Endothelial cell of umbilical vein (primary cell): ENCODE measurements around the gene NAV2. TPM values are rescaled to one million over a fixed set of nuclear protein-coding genes. Genes with fewer than 3 reads are reported as not detected.

Experiments used
- BruUV-seq: library from RNA; stranded (reverse); fragments of 400-500 nt; replicated peaks from 2 replicates; lab custom pipeline; 2021; lab: Mats Ljungman, UMichigan
- CTCF ChIA-PET: fragments of 300-600, 350-600 bp; sonication (Branson Sonifier 250); formaldehyde crosslinking; loops from one replicate; lab custom pipeline; 2021; ENCODE audit warnings: antibody characterized with exemption, inconsistent platforms; lab: Charles Lee
- POLR2A ChIA-PET: fragments of 300-600, 350-600 bp; sonication (Branson Sonifier 250); formaldehyde crosslinking; loops from one replicate; lab custom pipeline; 2021; ENCODE audit warnings: antibody characterized with exemption, inconsistent platforms; lab: Charles Lee
- DNase-seq: peaks from one replicate; pipeline ENCODE4 v3.0.0-alpha.2; 2011; ENCODE audit warnings: low read depth, low spot score
- FAIRE-seq: peaks from 2 replicates; lab custom pipeline; 2011; peaks lifted over from hg19 to GRCh38; lab: Jason Lieb, UNC
- H2AFZ ChIP-seq: 2 replicates; pipeline ENCODE4 v1.6.0; 2012; ENCODE audit warnings: low read depth, low read length, control low read depth, inconsistent platforms
- H3K27ac ChIP-seq: 2 replicates; pipeline ENCODE4 v1.5.1; 2011; ENCODE audit warnings: low read depth, mild to moderate bottlenecking, control low read depth, low read length, moderate library complexity; ENCODE audit not compliant: insufficient read depth
- H3K27me3 ChIP-seq, 2 experiments: 2 replicates each; pipeline versions ENCODE4 v1.6.0 to v1.6.1; 2011; ENCODE audit warnings: low read length in 2 of 2, mixed read lengths in 1 of 2; ENCODE audit not compliant: control insufficient read depth in 2 of 2, insufficient read depth in 2 of 2
- H3K36me3 ChIP-seq, 2 experiments: 2 replicates in 1 of 2; 3 replicates in 1 of 2; pipeline ENCODE4 v1.5.1; 2011; ENCODE audit warnings: low read length in 2 of 2, mild to moderate bottlenecking in 1 of 2, moderate library complexity in 1 of 2; ENCODE audit not compliant: control insufficient read depth in 2 of 2, insufficient read depth in 2 of 2; ENCODE audit errors: extremely low read depth in 1 of 2
- H3K4me1 ChIP-seq: 3 replicates; pipeline ENCODE4 v1.5.1; 2011; ENCODE audit warnings: mild to moderate bottlenecking, low read length; ENCODE audit not compliant: control insufficient read depth, insufficient read depth; ENCODE audit errors: extremely low read depth
- H3K4me2 ChIP-seq: 2 replicates; pipeline ENCODE4 v1.6.1; 2011; ENCODE audit warnings: low read length, control low read depth, mixed read lengths; ENCODE audit not compliant: insufficient read depth
- H3K4me3 ChIP-seq, 3 experiments: fragments of 200-600 bp in 1 of 3; sonication (generic), shearing (Covaris generic) in 1 of 3; replicated peaks in 1 of 3; 2 replicates each; pipeline ENCODE4 v1.5.1; 2011 to 2016; ENCODE audit warnings: control low read depth in 3 of 3, low read length in 3 of 3, mild to moderate bottlenecking in 2 of 3, inconsistent platforms in 1 of 3, low read depth in 1 of 3, moderate library complexity in 1 of 3; ENCODE audit not compliant: insufficient read depth in 1 of 3
- H3K79me2 ChIP-seq: 2 replicates; pipeline ENCODE4 v1.6.0; 2012; ENCODE audit warnings: low read length, inconsistent platforms; ENCODE audit not compliant: control insufficient read depth, insufficient read depth
- H3K9ac ChIP-seq: replicated peaks from 2 replicates; pipeline ENCODE3; 2011; ENCODE audit warnings: low read length, control low read depth; ENCODE audit not compliant: insufficient read depth; ENCODE audit errors: extremely low read depth
- H3K9me1 ChIP-seq: replicated peaks from 3 replicates; pipeline ENCODE4 v1.6.0; 2011; ENCODE audit warnings: mild to moderate bottlenecking, low read length; ENCODE audit not compliant: control insufficient read depth, insufficient read depth; ENCODE audit errors: extremely low read depth
- H3K9me3 ChIP-seq: replicated peaks from 2 replicates; pipeline ENCODE4 v1.5.1; 2012; ENCODE audit warnings: low read length, inconsistent platforms; ENCODE audit not compliant: control insufficient read depth, insufficient read depth
- H4K20me1 ChIP-seq: replicated peaks from 2 replicates; pipeline ENCODE3; 2011; ENCODE audit warnings: mild to moderate bottlenecking, low read length; ENCODE audit not compliant: control insufficient read depth, insufficient read depth; ENCODE audit errors: extremely low read depth
- CTCF ChIP-seq, 2 donors: IDR thresholded peaks; 1 replicate in 1 of 2; 2 replicates in 1 of 2; pipeline ENCODE4 v1.5.1; 2011; ENCODE audit warnings: low read length in 2 of 2, mild to moderate bottlenecking in 2 of 2, moderate library complexity in 2 of 2, control low read depth in 1 of 2, inconsistent platforms in 1 of 2, low read depth in 1 of 2; ENCODE audit not compliant: insufficient read depth in 1 of 2; ENCODE audit errors: extremely low read depth in 1 of 2
- EZH2 ChIP-seq: IDR thresholded peaks from 2 replicates; pipeline ENCODE4 v1.6.1; 2012; ENCODE audit warnings: borderline replicate concordance, low read depth, mild to moderate bottlenecking, moderate library complexity, low read length, inconsistent platforms; ENCODE audit not compliant: severe bottlenecking
- FOS ChIP-seq: IDR thresholded peaks from 2 replicates; pipeline ENCODE4 v1.6.1; 2011; ENCODE audit warnings: mild to moderate bottlenecking, low read length, moderate library complexity, borderline replicate concordance; ENCODE audit not compliant: insufficient read depth
- GATA2 ChIP-seq: IDR thresholded peaks from 2 replicates; pipeline ENCODE4 v1.7.0; 2011; ENCODE audit warnings: low read depth, mild to moderate bottlenecking, moderate library complexity, mixed read lengths, low read length; ENCODE audit not compliant: insufficient read length, insufficient read depth
- JUN ChIP-seq: IDR thresholded peaks from 2 replicates; pipeline ENCODE4 v1.6.1; 2011; ENCODE audit warnings: borderline replicate concordance, low read depth; ENCODE audit not compliant: insufficient read length, insufficient read depth
- MAX ChIP-seq: IDR thresholded peaks from 2 replicates; pipeline ENCODE4 v1.6.1; 2011; ENCODE audit not compliant: insufficient read depth, insufficient read length
- MYC ChIP-seq: IDR thresholded peaks from one replicate; pipeline ENCODE4 v1.6.1; 2011; ENCODE audit warnings: mild to moderate bottlenecking, low read depth, low read length
- POLR2A ChIP-seq: IDR thresholded peaks from 2 replicates; pipeline ENCODE4 v1.6.1; 2012; ENCODE audit warnings: low read depth, mild to moderate bottlenecking, control low read depth, low read length
- POLR2AphosphoS5 ChIP-seq: IDR thresholded peaks from 2 replicates; pipeline ENCODE4 v1.6.1; 2012; ENCODE audit warnings: low read depth, mild to moderate bottlenecking, control low read depth, low read length, moderate library complexity; ENCODE audit not compliant: insufficient read depth
- dilution Hi-C: fragments of 300-500 bp; cut with MboI; formaldehyde crosslinking; loops from one replicate; pipeline ENCODE4 v1.15.0; 2019; ENCODE audit warnings: low sequenced_read_pairs; ENCODE audit not compliant: extremely low pct_ligation_motif_present
- intact Hi-C: fragments of 100-400 bp; cut with micrococcal nuclease; formaldehyde crosslinking; loops from one replicate; pipeline ENCODE4 v1.10.0; 2022
- polyA plus RNA-seq, 4 experiments: library from polyadenylated mRNA; depleted of rRNA in 3 of 4; stranded (reverse) in 3 of 4; unstranded in 1 of 4; fragments of >200 nt; gene quantifications; 2 replicates each; pipeline versions ENCODE4 v1.2.1 to v1.2.3, GENCODE V29; 2011 to 2012; ENCODE audit warnings: missing spikeins in 1 of 4
- total RNA-seq: library from RNA; stranded (reverse); gene quantifications from 2 replicates; pipeline ENCODE4 v1.2.3, GENCODE V29; 2021

NAV2 gene
- total and polyA plus RNA-seq, 2 donors (not counting 3 experiments of a cell fraction or from before 2014, with no cell fraction given), result 10.9 to 68.0 TPM

- H3K9me3 ChIP-seq, result no peaks in the 10 kb centered on the region
- intact Hi-C loops, result no loop called here
- no peaks in the 10 kb centered on the region for H3K27me3 ChIP-seq
- no peaks in the 10 kb centered on the region for H3K36me3 ChIP-seq
- H2AFZ ChIP-seq, result no peak overlapping the region
- ChIA-PET CTCF (no interaction called here), POLR2A (no interaction called here)
- dilution Hi-C loops, result no loop called here
- H3K4me2 ChIP-seq, result no peak overlapping the region
- no peak overlapping the region for H3K9ac ChIP-seq
- no peaks in the 10 kb centered on the region for H4K20me1 ChIP-seq
- no peaks in the 10 kb centered on the region for H3K9me1 ChIP-seq
- BruUV-seq, result no TSS peak
- peaks cover 12% of the 10 kb centered on the region for H3K79me2 ChIP-seq
- no peak overlapping the region for H3K4me3 ChIP-seq
- FAIRE-seq, result no peak
- no peak overlapping the region for H3K27ac ChIP-seq
- DNase-seq, result no peak
- TF ChIP-seq JUN, result no peak
- TF ChIP-seq CTCF (IDR thresholded peaks at IDR 0.05; ENCODE audit: extremely low read depth in 1 of 2, insufficient read depth in 1 of 2, low read depth in 1 of 2, low read length in 2 of 2), result no peak
- peaks cover 19% of the 10 kb centered on the region for H3K4me1 ChIP-seq
Measured at GRCh38 chr11:19921976-19922688, 209.5 kb downstream of the NAV2 start.

GRCh38 chr11:19922689-19923035 is 210.0 kb downstream of the NAV2 start:
- ChIA-PET POLR2A (no interaction called here), CTCF (no interaction called here)
- dilution Hi-C loops, result no loop called here
- Histone ChIP-seq H3K9me1 (no peaks in the 10 kb centered on the region), H3K27me3 (no peaks in the 10 kb centered on the region), H3K36me3 (no peaks in the 10 kb centered on the region), H4K20me1 (no peaks in the 10 kb centered on the region), H3K4me1 (peaks cover 19% of the 10 kb centered on the region), H3K9ac (no peak overlapping the region), H3K79me2 (peaks cover 12% of the 10 kb centered on the region), H2AFZ (no peak overlapping the region), H3K4me2 (no peak overlapping the region), H3K27ac (no peak overlapping the region), H3K4me3 (no peak overlapping the region), H3K9me3 (no peaks in the 10 kb centered on the region)
- BruUV-seq, result no TSS peak
- TF ChIP-seq EZH2 (no peak), CTCF (IDR thresholded peaks at IDR 0.05; ENCODE audit: extremely low read depth in 1 of 2, insufficient read depth in 1 of 2, low read depth in 1 of 2, low read length in 2 of 2) (no peak), MAX (no peak), POLR2A (no peak), FOS (no peak), POLR2AphosphoS5 (no peak), MYC (no peak), GATA2 (no peak), JUN (no peak)
- intact Hi-C loops, result no loop called here
- DNase-seq (no peak), FAIRE-seq (no peak)
